CD4-positive, alpha-beta T cell (primary cell): ENCODE data around the gene CHCT1. TPM values are rescaled to one million over a fixed set of nuclear protein-coding genes. Genes with fewer than 3 reads are reported as not detected.

Source experiments
- ATAC-seq: fragments of 200-7000 bp; cut with Tn5 transposase; one replicate; pipeline ENCODE4 v1.10.0; 2022; ENCODE audit warnings: mild to moderate bottlenecking; ENCODE audit not compliant: poor library complexity
- CTCF ChIA-PET: fragments of 350-600 bp; sonication (Branson Sonifier 250); formaldehyde crosslinking; loops from one replicate; lab custom pipeline; 2021; ENCODE audit warnings: antibody characterized with exemption, inconsistent platforms; lab: Charles Lee
- POLR2A ChIA-PET: fragments of 350-600 bp; sonication (Branson Sonifier 250); formaldehyde crosslinking; loops from one replicate; lab custom pipeline; 2021; ENCODE audit warnings: antibody characterized with exemption, inconsistent platforms; lab: Charles Lee
- DNase-seq, 14 experiments: peaks; one replicate each; pipeline ENCODE4 v3.0.0-alpha.2; 2013 to 2020; ENCODE audit warnings: mixed read lengths in 2 of 14
- H3K27ac ChIP-seq, 2 donors: one replicate each; pipeline versions ENCODE4 v1.5.1 to v1.7.0; 2013; ENCODE audit warnings: low read length in 2 of 2, low read depth in 1 of 2, mild to moderate bottlenecking in 1 of 2
- H3K27me3 ChIP-seq, 2 experiments: 1 replicate in 1 of 2; 2 replicates in 1 of 2; pipeline versions ENCODE4 v1.6.1 to v1.7.0; 2013; ENCODE audit warnings: low read length in 2 of 2, control low read depth in 1 of 2, mild to moderate bottlenecking in 1 of 2, moderate library complexity in 1 of 2; ENCODE audit not compliant: insufficient read depth in 2 of 2, control insufficient read depth in 1 of 2
- H3K36me3 ChIP-seq: one replicate; pipeline ENCODE4 v1.6.1; 2013; ENCODE audit warnings: low read length, control low read depth; ENCODE audit not compliant: insufficient read depth
- H3K4me1 ChIP-seq: one replicate; pipeline ENCODE4 v1.6.1; 2013; ENCODE audit warnings: low read length, control low read depth; ENCODE audit not compliant: insufficient read depth
- H3K4me3 ChIP-seq: one replicate; pipeline ENCODE4 v1.5.1; 2013; ENCODE audit warnings: mild to moderate bottlenecking, low read length, moderate library complexity
- H3K9me3 ChIP-seq, 2 experiments: 1 replicate in 1 of 2; 2 replicates in 1 of 2; pipeline versions ENCODE4 v1.6.1 to v1.7.0; 2013; ENCODE audit warnings: low read length in 2 of 2, mild to moderate bottlenecking in 2 of 2, control low read depth in 1 of 2, moderate library complexity in 1 of 2; ENCODE audit not compliant: control insufficient read depth in 1 of 2, insufficient read depth in 1 of 2
- H3K27ac Mint-ChIP-seq: one replicate; pipeline ENCODE4 v1.8.0; 2020; ENCODE audit warnings: mixed read lengths
- H3K27me3 Mint-ChIP-seq: one replicate; pipeline ENCODE4 v1.8.0; 2021; ENCODE audit warnings: mixed read lengths
- H3K36me3 Mint-ChIP-seq: one replicate; pipeline ENCODE4 v1.8.0; 2021; ENCODE audit warnings: low read depth, mixed read lengths
- H3K4me1 Mint-ChIP-seq: one replicate; pipeline ENCODE4 v1.8.0; 2021; ENCODE audit warnings: low read depth, mixed read lengths
- H3K4me3 Mint-ChIP-seq: one replicate; pipeline ENCODE4 v1.8.0; 2020; ENCODE audit warnings: mild to moderate bottlenecking, mixed read lengths
- H3K9me3 Mint-ChIP-seq: one replicate; pipeline ENCODE4 v1.8.0; 2020; ENCODE audit warnings: mixed read lengths
- CTCF ChIP-seq: fragments of 200-600 bp; IDR thresholded peaks from one replicate; pipeline ENCODE4 v1.8.0; 2022; ENCODE audit warnings: antibody characterized with exemption, mild to moderate bottlenecking
- intact Hi-C, 2 experiments: fragments of 100-400 bp; cut with DNase I in 1 of 2; cut with micrococcal nuclease in 1 of 2; formaldehyde crosslinking; loops; one replicate each; pipeline versions ENCODE4 v1.15.1 to v1.9.0; 2023 to 2025; cut with DNase I, micrococcal nuclease
- total RNA-seq, 174 experiments: library from RNA in 2 of 174; stranded (reverse) in 2 of 174; gene quantifications; one replicate each; pipeline ENCODE4 v1.2.3 and lab custom pipeline; 2021 to 2026

The CHCT1 gene
- total RNA-seq, 2 experiments from 2014 or later, result not detected

- TF ChIP-seq CTCF, result no peak
- Histone ChIP-seq H3K4me1 (no peaks in the 10 kb centered on the region), H3K27ac (no peak overlapping the region), H3K9me3 (no peaks in the 10 kb centered on the region), H3K27me3 (no peaks in the 10 kb centered on the region), H3K4me3 (no peak overlapping the region), H3K36me3 (peaks cover 29% of the 10 kb centered on the region)
- H3K4me1 Mint-ChIP-seq, result no peaks in the 10 kb centered on the region
- no peak for ATAC-seq
- ChIA-PET POLR2A (no interaction called here), CTCF (no interaction called here)
- H3K27ac Mint-ChIP-seq, result no peak overlapping the region
- DNase-seq, result no peak
- H3K9me3 Mint-ChIP-seq, result no peaks in the 10 kb centered on the region
- intact Hi-C loops, result no loop called here
- H3K27me3 Mint-ChIP-seq, result no peaks in the 10 kb centered on the region
- peaks cover 63% of the 10 kb centered on the region for H3K36me3 Mint-ChIP-seq
- no peak overlapping the region for H3K4me3 Mint-ChIP-seq
Measured at GRCh38 chr17:60447375-60447774, 25.1 kb downstream of the CHCT1 start.

GRCh38 chr17:60451071-60451470 lies 28.8 kb downstream of the CHCT1 start:
- no peak overlapping the region for H3K27ac Mint-ChIP-seq
- Histone ChIP-seq H3K27me3 (no peaks in the 10 kb centered on the region), H3K4me3 (no peak overlapping the region), H3K9me3 (no peaks in the 10 kb centered on the region), H3K4me1 (no peaks in the 10 kb centered on the region), H3K36me3 (peaks cover 46% of the 10 kb centered on the region), H3K27ac (no peak overlapping the region)
- CTCF ChIA-PET, result no interaction called here
- H3K9me3 Mint-ChIP-seq, result no peaks in the 10 kb centered on the region
- ATAC-seq (no peak), DNase-seq (no peak)
- H3K36me3 Mint-ChIP-seq, result peaks cover 83% of the 10 kb centered on the region
- POLR2A ChIA-PET, result no interaction called here
- TF ChIP-seq CTCF, result no peak
- H3K4me1 Mint-ChIP-seq, result no peaks in the 10 kb centered on the region
- no peaks in the 10 kb centered on the region for H3K27me3 Mint-ChIP-seq
- H3K4me3 Mint-ChIP-seq, result no peak overlapping the region
- intact Hi-C loops, result no loop called here

- Mint-ChIP-seq H3K9me3 (no peaks in the 10 kb centered on the region), H3K27ac (no peak overlapping the region), H3K4me1 (no peaks in the 10 kb centered on the region), H3K27me3 (no peaks in the 10 kb centered on the region), H3K36me3 (peaks cover 83% of the 10 kb centered on the region), H3K4me3 (no peak overlapping the region)
- Histone ChIP-seq H3K4me3 (no peak overlapping the region), H3K27ac (no peak overlapping the region), H3K9me3 (no peaks in the 10 kb centered on the region), H3K36me3 (peaks cover 45% of the 10 kb centered on the region), H3K27me3 (no peaks in the 10 kb centered on the region), H3K4me1 (no peaks in the 10 kb centered on the region)
- CTCF ChIA-PET, result no interaction called here
- ATAC-seq (no peak), DNase-seq (no peak)
- POLR2A ChIA-PET, result no interaction called here
- intact Hi-C loops, result no loop called here
- no peak for TF ChIP-seq CTCF
Measured at GRCh38 chr17:60451965-60452364, 29.7 kb downstream of the CHCT1 start.
